HT1080 (cell line): ENCODE results near the gene OTUB1. TPM values are rescaled to one million over a fixed set of nuclear protein-coding genes. Genes with fewer than 3 reads are reported as not detected.

Source experiments
- DNase-seq: peaks from one replicate; pipeline ENCODE4 v3.0.0-alpha.2; 2015; ENCODE audit warnings: low read depth
- total RNA-seq: library from RNA; depleted of rRNA; stranded (reverse); fragments of >200 nt; shearing (Covaris generic); gene quantifications from 2 replicates; pipeline ENCODE4 v1.2.3, GENCODE V29; 2014

Gene OTUB1
- total RNA-seq, 1 experiment from 2014 or later: 87.9 TPM

DNA sequence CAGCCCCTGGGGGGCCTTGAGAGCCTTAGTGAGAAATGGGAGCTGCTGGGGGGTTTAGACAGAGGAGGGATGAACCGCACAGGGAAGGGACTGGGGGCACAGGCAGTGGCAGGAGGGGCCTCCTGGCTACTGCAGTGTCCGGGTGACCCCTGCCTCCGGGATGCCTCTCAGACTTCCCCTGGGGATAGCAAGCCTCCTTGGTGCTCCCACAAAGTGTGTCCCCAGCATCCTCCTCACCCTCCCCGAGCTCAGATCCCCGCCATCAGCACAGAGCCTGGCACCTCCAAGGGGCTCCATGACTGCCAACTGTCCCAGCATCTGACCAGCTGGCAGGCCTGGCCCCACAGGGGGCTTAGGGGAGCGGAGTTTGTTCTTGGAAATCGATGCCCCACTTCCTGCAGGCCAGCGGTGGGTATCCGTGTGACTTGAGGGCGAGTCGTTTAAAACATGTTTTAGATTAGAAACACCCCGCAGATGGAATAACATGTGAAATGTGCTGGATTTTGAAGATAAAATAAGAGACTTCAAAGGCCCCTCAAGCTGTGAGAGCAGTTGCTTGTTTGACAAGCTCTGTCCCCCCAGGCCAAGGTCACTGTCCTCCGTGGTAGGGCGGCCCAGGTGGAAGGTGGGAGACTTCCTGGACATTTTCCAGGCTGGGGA lies 36.0 kb downstream of the OTUB1 start:
- no peak for DNase-seq

DNA sequence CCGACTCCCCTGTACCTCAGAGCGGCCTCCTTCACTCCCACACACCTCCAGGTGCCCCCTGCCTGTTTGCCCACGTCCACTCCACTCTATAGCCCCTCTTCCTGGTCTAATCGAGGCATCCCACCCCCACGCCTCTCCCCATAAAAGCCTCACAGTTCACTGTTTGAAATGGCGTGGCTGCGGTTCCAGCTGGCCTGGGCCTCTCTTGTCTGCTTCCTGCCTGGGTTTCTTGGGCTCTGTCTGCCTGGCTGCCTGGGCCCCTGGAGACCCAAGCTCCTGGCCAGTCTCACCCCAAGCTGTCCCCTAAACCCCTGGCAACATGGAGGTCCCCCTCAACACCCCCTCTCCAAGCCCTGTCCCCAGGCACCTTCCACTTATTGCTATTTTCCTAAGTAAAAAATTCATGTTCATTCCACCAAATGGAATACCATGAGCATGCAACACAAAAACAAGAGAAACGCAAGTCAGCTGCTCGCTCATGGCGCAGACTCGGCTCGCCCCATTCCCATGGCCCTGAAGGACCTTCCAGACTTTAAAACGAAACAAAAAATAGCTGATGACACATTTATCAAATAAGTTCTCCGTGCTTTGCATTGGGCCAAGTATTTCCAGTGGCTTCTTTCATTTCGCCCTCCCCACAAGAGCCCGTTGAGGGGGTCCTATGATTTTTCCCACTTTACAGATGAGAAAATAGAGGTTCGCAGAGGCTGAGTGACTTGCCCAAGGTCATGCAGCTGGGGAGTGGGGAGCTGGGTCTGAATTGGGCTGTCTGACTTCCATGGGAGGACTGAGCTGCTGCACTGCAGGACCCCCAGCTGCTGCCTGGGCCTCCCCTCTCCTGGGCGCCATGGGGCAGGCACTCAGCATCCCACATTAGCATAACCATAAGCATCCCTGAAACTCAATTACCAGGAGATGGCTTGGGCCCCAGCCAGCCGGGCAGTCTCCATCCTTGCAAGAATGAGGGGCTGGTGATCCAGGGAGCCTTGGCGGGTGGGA lies 37.8 kb downstream of the OTUB1 start:
- DNase-seq: no peak

DNA sequence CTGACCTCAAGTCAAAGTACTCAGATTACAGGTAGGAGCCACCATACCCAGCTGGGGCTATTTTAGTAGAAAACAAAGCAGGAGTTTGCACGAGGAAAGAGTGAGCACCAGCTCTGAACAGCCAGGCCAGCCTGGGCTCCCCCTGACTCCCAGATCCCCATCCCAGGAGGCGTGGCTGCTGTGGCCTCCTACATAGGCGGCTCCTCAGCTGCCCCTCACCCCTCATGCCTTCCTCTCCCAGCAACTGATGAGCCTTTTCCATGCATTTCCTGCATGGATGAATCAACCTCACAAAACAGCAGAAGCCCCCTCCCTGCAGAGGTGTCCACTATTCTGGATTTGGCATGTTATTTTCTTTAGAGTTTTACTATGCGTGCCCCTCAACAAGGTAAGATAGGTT lies 39.0 kb downstream of the OTUB1 start:
- DNase-seq: peak; percentile 56

- DNase-seq: no peak
Measured at GRCh38 chr11:64026575-64027205, 40.5 kb downstream of the OTUB1 start.

DNA sequence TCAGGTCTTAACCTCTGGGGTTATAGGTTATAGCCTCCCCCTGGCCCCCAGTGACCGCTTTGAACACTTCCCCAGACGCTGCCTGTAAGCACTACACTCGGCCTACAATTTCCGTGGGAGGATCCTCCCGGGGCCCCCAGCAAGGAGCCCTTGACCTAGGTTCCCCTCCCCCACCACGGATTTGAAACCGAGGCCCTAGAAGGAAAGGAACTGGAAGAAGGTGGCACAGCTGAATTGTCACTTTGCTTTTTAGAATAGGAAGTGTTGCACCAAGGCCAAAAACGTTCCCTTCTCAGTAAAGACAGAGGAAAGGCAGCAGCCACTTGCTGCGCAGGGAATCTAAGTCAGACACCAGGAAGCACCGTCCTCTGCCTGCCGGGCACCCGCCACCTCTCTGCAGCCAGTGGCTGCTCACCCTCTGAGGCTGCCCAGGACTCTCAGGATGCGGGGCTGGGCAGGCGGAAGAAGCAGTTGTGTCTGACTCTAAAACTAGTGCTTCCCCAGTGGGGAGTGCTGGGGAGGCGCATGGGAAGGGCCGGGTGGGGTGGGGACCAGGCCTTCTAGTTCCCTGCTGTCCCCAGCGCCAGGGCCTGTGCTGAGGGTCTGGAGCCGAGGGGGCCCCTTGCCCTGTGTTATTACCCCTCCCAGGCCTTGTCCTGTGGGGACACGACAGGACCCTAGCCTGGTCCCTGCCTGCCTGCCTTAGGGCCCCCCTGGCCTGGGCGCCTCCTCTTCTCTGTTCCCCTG lies 41.6 kb downstream of the OTUB1 start:
- no peak for DNase-seq

DNA sequence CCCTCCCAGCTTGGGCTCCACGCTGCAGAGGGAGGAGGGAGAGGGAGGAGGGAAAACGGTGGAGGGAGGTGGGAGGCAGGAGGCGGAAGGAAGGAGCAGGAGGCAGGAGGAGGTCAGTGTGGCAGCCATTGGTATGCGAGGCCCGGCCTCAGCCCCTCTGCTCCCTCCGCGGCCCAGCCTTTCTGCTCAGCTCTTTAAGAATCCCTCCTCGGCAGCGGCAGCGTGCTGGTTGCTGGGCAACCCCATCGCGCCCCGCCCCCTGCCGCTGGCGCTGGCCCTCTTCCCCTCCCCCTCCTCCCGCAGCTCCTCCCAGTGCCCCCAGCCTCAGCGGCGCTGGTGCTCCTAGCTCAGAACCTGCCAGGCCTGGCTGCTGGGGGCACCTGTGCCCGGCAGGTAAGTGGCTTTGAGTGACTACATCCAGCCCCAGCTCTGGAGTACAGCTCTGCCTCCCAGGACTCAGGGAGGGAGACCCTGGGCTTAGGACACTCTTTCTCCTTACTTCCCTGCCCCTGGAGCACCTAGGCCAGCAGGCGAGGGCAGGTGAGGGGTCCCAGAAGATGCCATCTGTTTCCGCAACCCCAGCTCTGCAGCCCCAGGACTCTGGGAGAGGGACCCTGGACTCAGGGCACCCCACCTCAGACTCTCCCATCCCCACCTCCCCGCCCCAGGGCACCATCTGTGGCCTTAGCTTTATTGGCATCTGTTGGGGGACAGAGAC lies 42.3 kb downstream of the OTUB1 start:
- DNase-seq: no peak

DNA sequence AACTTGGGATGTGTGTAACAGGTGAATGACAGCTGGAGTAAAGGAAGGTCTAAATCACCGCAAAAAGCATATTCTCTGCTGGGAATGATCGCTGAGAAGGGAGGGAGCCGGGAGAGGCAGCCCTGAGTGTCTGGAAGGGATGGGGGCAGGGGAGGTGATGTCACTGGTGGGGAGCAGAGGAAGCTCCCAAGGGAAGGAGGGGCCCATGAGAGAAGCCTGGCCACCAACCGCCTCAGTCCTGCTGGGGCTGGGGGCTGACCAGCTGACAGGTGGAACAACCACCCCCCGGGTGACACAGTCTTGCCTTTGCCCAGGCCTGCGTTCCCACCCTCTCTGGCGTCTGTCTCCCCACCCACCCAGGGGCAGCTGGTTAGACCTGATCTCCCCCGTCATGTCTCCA lies 43.5 kb downstream of the OTUB1 start:
- DNase-seq: no peak

- DNase-seq: no peak
Measured at GRCh38 chr11:64031001-64031400, 44.8 kb downstream of the OTUB1 start.

DNA sequence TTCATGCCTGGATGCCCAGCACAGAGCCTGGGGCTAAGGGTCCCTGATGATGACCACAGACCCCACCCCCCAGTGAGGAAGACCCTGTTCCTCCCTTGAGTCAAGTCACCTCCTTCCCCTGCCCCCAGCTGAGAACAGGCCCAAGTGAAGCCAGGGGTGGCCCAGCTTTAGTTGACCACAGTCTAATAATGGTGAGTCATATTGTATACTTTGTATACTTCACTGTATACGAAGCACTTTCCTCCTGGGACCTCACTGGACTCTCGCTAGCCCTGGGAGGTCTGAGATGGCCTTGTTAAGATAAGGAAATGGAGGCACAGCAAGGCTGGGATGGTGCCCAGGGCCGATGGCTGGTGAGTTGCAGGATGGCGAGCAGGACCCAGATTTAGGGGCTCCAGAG lies 45.8 kb downstream of the OTUB1 start:
- no peak for DNase-seq

GRCh38 chr11:64034411-64034811 lies 48.2 kb downstream of the OTUB1 start:
- DNase-seq: no peak

DNA sequence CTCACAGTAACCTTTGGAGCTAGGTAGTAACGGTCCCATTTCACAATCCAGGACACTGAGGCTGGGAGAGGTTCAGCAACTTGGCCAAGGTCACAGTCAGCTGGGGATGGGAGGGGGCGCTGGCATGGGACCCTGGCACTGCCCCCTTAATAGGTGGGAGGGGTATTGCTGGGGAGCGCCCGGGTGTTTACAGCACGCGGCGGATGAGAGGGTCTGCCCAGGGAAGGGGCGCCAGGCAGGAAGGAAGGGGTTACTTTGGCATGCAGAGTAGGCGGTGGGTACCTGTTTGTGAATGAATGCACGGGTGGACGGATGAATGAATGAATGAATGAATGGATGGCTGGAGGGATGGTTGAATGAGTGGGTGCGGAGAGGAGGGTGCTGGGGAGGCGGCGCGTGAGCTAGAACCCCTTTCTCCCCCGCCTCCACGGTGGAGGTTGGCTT lies 48.9 kb downstream of the OTUB1 start:
- DNase-seq: no peak

DNA sequence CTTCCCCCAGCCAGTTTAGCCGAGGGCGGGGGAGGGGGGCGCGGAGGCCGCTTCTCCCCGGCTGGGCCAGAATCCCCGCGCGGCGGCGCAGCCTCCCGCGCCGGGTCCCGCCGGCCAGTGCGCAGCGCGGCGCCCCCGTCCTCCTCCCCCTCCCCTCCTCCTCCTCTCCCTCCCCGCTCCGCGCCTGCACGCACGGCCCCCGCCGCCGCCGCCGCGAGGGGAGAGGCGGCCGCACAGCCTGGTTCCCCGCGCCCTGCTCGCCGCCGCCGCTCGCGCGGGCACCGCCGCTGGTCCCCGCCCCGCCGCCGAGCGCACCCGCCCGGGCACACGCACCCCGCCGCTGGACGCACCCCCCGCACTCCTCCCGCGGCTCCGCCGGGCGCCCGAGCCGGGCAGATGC lies 49.3 kb downstream of the OTUB1 start, which contains the start of gene FLRT1:
TSS of gene FLRT1 (plus strand) at position 356 of the 400 bp plus-strand sequence. CDS start 80,337 bp downstream, outside the sequence.
- DNase-seq: no peak

- DNase-seq: no peak
Measured at GRCh38 chr11:64036087-64037026, 50.1 kb downstream of the OTUB1 start.

- DNase-seq: no peak
Measured at GRCh38 chr11:64037027-64037634, 50.9 kb downstream of the OTUB1 start.

- no peak for DNase-seq
Measured at GRCh38 chr11:64038500-64038899, 52.3 kb downstream of the OTUB1 start.

- DNase-seq: no peak
Measured at GRCh38 chr11:64039012-64039665, 52.9 kb downstream of the OTUB1 start.

- DNase-seq: no peak
Measured at GRCh38 chr11:64040684-64041322, 54.6 kb downstream of the OTUB1 start.

DNA sequence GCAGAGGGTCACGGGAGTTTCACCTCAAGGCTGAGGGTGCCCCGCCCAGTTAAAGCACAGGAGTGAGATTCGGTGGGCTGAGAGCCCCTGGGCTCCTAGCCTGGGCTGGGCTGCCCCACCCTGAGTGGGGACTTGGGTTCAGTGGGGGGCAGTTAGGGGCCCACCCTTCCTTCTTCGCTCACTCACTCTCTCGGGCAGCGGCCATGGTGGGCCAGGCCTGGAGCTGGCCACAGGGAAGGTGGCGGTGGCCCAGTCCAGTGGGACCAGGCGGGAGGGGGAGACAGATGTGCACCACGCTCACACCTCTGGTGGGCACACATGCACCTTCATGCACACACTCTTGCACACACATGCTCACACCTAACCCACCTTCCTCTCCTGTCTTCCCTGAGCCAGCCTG lies 55.6 kb downstream of the OTUB1 start:
- no peak for DNase-seq
